Ectodermal cell (in vitro differentiated cells): ENCODE results near the gene DDX25.

Experiments used
- H3K27ac ChIP-seq: 2 replicates; pipeline ENCODE4 v1.7.0; 2013; ENCODE audit warnings: mild to moderate bottlenecking, low read depth, low read length; ENCODE audit not compliant: insufficient read depth, poor library complexity, severe bottlenecking
- H3K27me3 ChIP-seq: 2 replicates; pipeline ENCODE4 v1.7.0; 2013; ENCODE audit warnings: mild to moderate bottlenecking, low read length; ENCODE audit not compliant: insufficient read depth, control insufficient read depth, poor library complexity, severe bottlenecking
- H3K36me3 ChIP-seq: one replicate; pipeline ENCODE4 v1.7.0; 2013; ENCODE audit warnings: low read length; ENCODE audit not compliant: control insufficient read depth, insufficient read depth
- H3K4me1 ChIP-seq: one replicate; pipeline ENCODE4 v1.7.0; 2013; ENCODE audit warnings: low read length; ENCODE audit not compliant: control insufficient read depth, insufficient read depth
- H3K4me3 ChIP-seq: 2 replicates; pipeline ENCODE4 v1.7.0; 2013; ENCODE audit warnings: low read depth, low read length, control low read depth; ENCODE audit not compliant: insufficient read depth
- H3K9me3 ChIP-seq: 2 replicates; pipeline ENCODE4 v1.7.0; 2013; ENCODE audit warnings: mild to moderate bottlenecking, low read length, moderate library complexity; ENCODE audit not compliant: control insufficient read depth
- WGBS, 2 experiments: methylation state at CpG; one replicate each; pipeline ENCODE4 v1.1.7; 2013; ENCODE audit warnings: missing lambda C conversion rate in 2 of 2; 5-methylcytosine and 5-hydroxymethylcytosine counted together

DDX25 gene

GRCh38 chr11:125974284-125974683 lies 70.0 kb downstream of the DDX25 start:
- H3K4me3 ChIP-seq = no peak overlapping the region
- no peaks in the 10 kb centered on the region for H3K9me3 ChIP-seq
- no peak overlapping the region for H3K27ac ChIP-seq
- no peaks in the 10 kb centered on the region for H3K27me3 ChIP-seq
- H3K36me3 ChIP-seq = peaks cover 43% of the 10 kb centered on the region
- no peaks in the 10 kb centered on the region for H3K4me1 ChIP-seq

GRCh38 chr11:125975634-125976033 lies 71.3 kb downstream of the DDX25 start:
- Histone ChIP-seq H3K27ac (no peak overlapping the region), H3K36me3 (peaks cover 41% of the 10 kb centered on the region), H3K9me3 (no peaks in the 10 kb centered on the region), H3K4me1 (no peaks in the 10 kb centered on the region), H3K4me3 (no peak overlapping the region), H3K27me3 (no peaks in the 10 kb centered on the region)
- WGBS, 2 experiments = 91 to 96% methylated on average over 5 to 6 of the region's 6 CpGs

GRCh38 chr11:125976156-125976555 lies 71.8 kb downstream of the DDX25 start:
- H3K4me1 ChIP-seq = peaks cover 3% of the 10 kb centered on the region
- no peaks in the 10 kb centered on the region for H3K27me3 ChIP-seq
- no peak overlapping the region for H3K27ac ChIP-seq
- no peaks in the 10 kb centered on the region for H3K9me3 ChIP-seq
- peaks cover 42% of the 10 kb centered on the region for H3K36me3 ChIP-seq
- no peak overlapping the region for H3K4me3 ChIP-seq

GRCh38 chr11:125977333-125977732 lies 73.0 kb downstream of the DDX25 start:
- WGBS, 2 experiments = 94 to 100% methylated on average over 2 to 3 of the region's 3 CpGs

GRCh38 chr11:125978181-125978716 lies 73.9 kb downstream of the DDX25 start:
- Histone ChIP-seq H3K27me3 (no peaks in the 10 kb centered on the region), H3K27ac (no peak overlapping the region), H3K9me3 (no peaks in the 10 kb centered on the region), H3K4me1 (peaks cover 4% of the 10 kb centered on the region), H3K36me3 (peaks cover 57% of the 10 kb centered on the region), H3K4me3 (no peak overlapping the region)
- 95 to 99% methylated on average over 5 to 6 of the region's 6 CpGs for WGBS, 2 experiments

More at GRCh38 chr11:125977333-125977732, 73.0 kb downstream of the DDX25 start:
- Histone ChIP-seq H3K4me3 (no peak overlapping the region), H3K36me3 (peaks cover 49% of the 10 kb centered on the region), H3K9me3 (no peaks in the 10 kb centered on the region), H3K27me3 (no peaks in the 10 kb centered on the region), H3K27ac (no peak overlapping the region), H3K4me1 (peaks cover 4% of the 10 kb centered on the region)
